ENCODE data around the gene HNRNPA2B1.
A peak's percentile ranks its signal among the peaks of the same experiment; 100 is the strongest.
"Not testable (repeated sequence)": the region's sequence is repeated elsewhere in the genome, so short reads cannot be mapped to it uniquely, and the experiment has no call there.

HNRNPA2B1 gene

GRCh38 chr7:26186364-26187311 is 13.9 kb downstream of the HNRNPA2B1 start:
- H3K9me3 Mint-ChIP-seq, result no peaks in the 10 kb centered on the region
- peak overlapping the region; percentile 68 for H3K27ac Mint-ChIP-seq (ENCODE audit: low read depth)
- peaks cover 74% of the 10 kb centered on the region for H3K4me1 Mint-ChIP-seq
- H3K27me3 Mint-ChIP-seq, result no peaks in the 10 kb centered on the region
- peaks cover 60% of the 10 kb centered on the region for H3K36me3 Mint-ChIP-seq (ENCODE audit: insufficient read depth)
- ATAC-seq (replicated peaks; ENCODE audit: extremely low read depth, poor library complexity, severe bottlenecking) (no peak), DNase-seq (ENCODE audit: low spot score in 2 of 2) (no peak)
- H3K4me3 Mint-ChIP-seq, result no peak overlapping the region

GRCh38 chr7:26185844-26186180 is 14.7 kb downstream of the HNRNPA2B1 start:
- ATAC-seq (replicated peaks; ENCODE audit: extremely low read depth, poor library complexity, severe bottlenecking), result no peak
- peaks cover 53% of the 10 kb centered on the region for H3K36me3 Mint-ChIP-seq (ENCODE audit: insufficient read depth)
- no peaks in the 10 kb centered on the region for H3K9me3 Mint-ChIP-seq
- DNase-seq (ENCODE audit: low spot score in 2 of 2), result no peak
- peak overlapping the region; percentile 65 for H3K27ac Mint-ChIP-seq (ENCODE audit: low read depth)
- no peak overlapping the region for H3K4me3 Mint-ChIP-seq
- H3K27me3 Mint-ChIP-seq, result no peaks in the 10 kb centered on the region
- peaks cover 74% of the 10 kb centered on the region for H3K4me1 Mint-ChIP-seq

GRCh38 chr7:26185131-26185843 is 15.3 kb downstream of the HNRNPA2B1 start:
- Mint-ChIP-seq H3K27ac (ENCODE audit: low read depth) (peak overlapping the region; percentile 65), H3K4me3 (peak overlapping the region; percentile 9), H3K4me1 (peaks cover 74% of the 10 kb centered on the region), H3K36me3 (ENCODE audit: insufficient read depth) (peaks cover 49% of the 10 kb centered on the region), H3K27me3 (no peaks in the 10 kb centered on the region), H3K9me3 (no peaks in the 10 kb centered on the region)
- DNase-seq (ENCODE audit: low spot score in 2 of 2) (no peak), ATAC-seq (replicated peaks; ENCODE audit: extremely low read depth, poor library complexity, severe bottlenecking) (peak; percentile 42)

GRCh38 chr7:26184281-26185101 is 16.1 kb downstream of the HNRNPA2B1 start:
- DNase-seq (ENCODE audit: low spot score in 2 of 2); H3K9me3 Mint-ChIP-seq; ATAC-seq (replicated peaks; ENCODE audit: extremely low read depth, poor library complexity, severe bottlenecking); H3K4me3 Mint-ChIP-seq; H3K27me3 Mint-ChIP-seq: not testable (repeated sequence)
- Mint-ChIP-seq H3K36me3 (ENCODE audit: insufficient read depth) (peaks cover 41% of the 10 kb centered on the region), H3K27ac (ENCODE audit: low read depth) (peak overlapping the region; percentile 65), H3K4me1 (peaks cover 78% of the 10 kb centered on the region)

- Mint-ChIP-seq H3K9me3 (no peaks in the 10 kb centered on the region), H3K27ac (ENCODE audit: low read depth) (peak overlapping the region; percentile 65), H3K27me3 (no peaks in the 10 kb centered on the region), H3K4me3 (no peak overlapping the region), H3K36me3 (ENCODE audit: insufficient read depth) (peaks cover 33% of the 10 kb centered on the region), H3K4me1 (peaks cover 70% of the 10 kb centered on the region)
- DNase-seq (ENCODE audit: low spot score in 2 of 2) (no peak), ATAC-seq (replicated peaks; ENCODE audit: extremely low read depth, poor library complexity, severe bottlenecking) (no peak)
Measured at GRCh38 chr7:26183545-26184280, 16.8 kb downstream of the HNRNPA2B1 start.

GRCh38 chr7:26182706-26183105 is 17.8 kb downstream of the HNRNPA2B1 start:
- peak overlapping the region; percentile 65 for H3K27ac Mint-ChIP-seq (ENCODE audit: low read depth)
- no peak overlapping the region for H3K4me3 Mint-ChIP-seq
- H3K9me3 Mint-ChIP-seq, result no peaks in the 10 kb centered on the region
- peaks cover 23% of the 10 kb centered on the region for H3K36me3 Mint-ChIP-seq (ENCODE audit: insufficient read depth)
- no peak for DNase-seq (ENCODE audit: low spot score in 2 of 2)
- ATAC-seq (replicated peaks; ENCODE audit: extremely low read depth, poor library complexity, severe bottlenecking), result no peak
- H3K4me1 Mint-ChIP-seq, result peaks cover 60% of the 10 kb centered on the region
- H3K27me3 Mint-ChIP-seq, result no peaks in the 10 kb centered on the region

- H3K27ac Mint-ChIP-seq (ENCODE audit: low read depth), result peak overlapping the region; percentile 75
- ATAC-seq (replicated peaks; ENCODE audit: extremely low read depth, poor library complexity, severe bottlenecking), result no peak
- peaks cover 56% of the 10 kb centered on the region for H3K4me1 Mint-ChIP-seq
- no peak overlapping the region for H3K4me3 Mint-ChIP-seq
- no peaks in the 10 kb centered on the region for H3K27me3 Mint-ChIP-seq
- DNase-seq (ENCODE audit: low spot score in 2 of 2), result no peak
- H3K36me3 Mint-ChIP-seq (ENCODE audit: insufficient read depth), result peaks cover 19% of the 10 kb centered on the region
- H3K9me3 Mint-ChIP-seq, result no peaks in the 10 kb centered on the region
Measured at GRCh38 chr7:26182283-26182682, 18.3 kb downstream of the HNRNPA2B1 start.

- Mint-ChIP-seq H3K36me3 (ENCODE audit: insufficient read depth) (peaks cover 15% of the 10 kb centered on the region), H3K4me3 (no peak overlapping the region), H3K27me3 (no peaks in the 10 kb centered on the region), H3K27ac (ENCODE audit: low read depth) (peak overlapping the region; percentile 75), H3K4me1 (peaks cover 49% of the 10 kb centered on the region), H3K9me3 (no peaks in the 10 kb centered on the region)
- DNase-seq (ENCODE audit: low spot score in 2 of 2) (no peak), ATAC-seq (replicated peaks; ENCODE audit: extremely low read depth, poor library complexity, severe bottlenecking) (no peak)
Measured at GRCh38 chr7:26181474-26182227, 18.9 kb downstream of the HNRNPA2B1 start.

GRCh38 chr7:26180792-26181198 is 19.8 kb downstream of the HNRNPA2B1 start:
- Mint-ChIP-seq H3K27ac (ENCODE audit: low read depth) (peak overlapping the region; percentile 75), H3K36me3 (ENCODE audit: insufficient read depth) (peaks cover 11% of the 10 kb centered on the region), H3K4me3 (no peak overlapping the region), H3K4me1 (peaks cover 42% of the 10 kb centered on the region), H3K27me3 (no peaks in the 10 kb centered on the region), H3K9me3 (no peaks in the 10 kb centered on the region)
- DNase-seq (ENCODE audit: low spot score in 2 of 2) (no peak), ATAC-seq (replicated peaks; ENCODE audit: extremely low read depth, poor library complexity, severe bottlenecking) (no peak)

- ATAC-seq (replicated peaks; ENCODE audit: extremely low read depth, poor library complexity, severe bottlenecking), result no peak
- Mint-ChIP-seq H3K27ac (ENCODE audit: low read depth) (peak overlapping the region; percentile 75), H3K36me3 (ENCODE audit: insufficient read depth) (peaks cover 7% of the 10 kb centered on the region), H3K4me3 (no peak overlapping the region), H3K9me3 (no peaks in the 10 kb centered on the region), H3K27me3 (no peaks in the 10 kb centered on the region), H3K4me1 (peaks cover 34% of the 10 kb centered on the region)
- DNase-seq (ENCODE audit: low spot score in 2 of 2), result no peak
Measured at GRCh38 chr7:26179826-26180497, 20.6 kb downstream of the HNRNPA2B1 start.

GRCh38 chr7:26179422-26179821 is 21.1 kb downstream of the HNRNPA2B1 start:
- ATAC-seq (replicated peaks; ENCODE audit: extremely low read depth, poor library complexity, severe bottlenecking), result no peak
- Mint-ChIP-seq H3K36me3 (ENCODE audit: insufficient read depth) (peaks cover 6% of the 10 kb centered on the region), H3K27ac (ENCODE audit: low read depth) (no peak overlapping the region), H3K4me1 (peaks cover 29% of the 10 kb centered on the region), H3K27me3 (no peaks in the 10 kb centered on the region), H3K4me3 (no peak overlapping the region), H3K9me3 (no peaks in the 10 kb centered on the region)
- no peak for DNase-seq (ENCODE audit: low spot score in 2 of 2)
